ENCODE measurements around the gene IL37. TPM values are rescaled to one million over a fixed set of nuclear protein-coding genes. Genes with fewer than 3 reads are reported as not detected.

IL37 gene
- total RNA-seq, 2 donors from 2014 or later: not detected

- H3K4me3 ChIP-seq (ENCODE audit: low read length): no peak overlapping the region
- no peak overlapping the region for H3K4me3 Mint-ChIP-seq
- peaks cover 4% of the 10 kb centered on the region for H3K27me3 Mint-ChIP-seq (ENCODE audit: insufficient read depth)
- TF ChIP-seq CTCF (conservative IDR thresholded peaks at IDR 0.05): no peak
- H3K27ac ChIP-seq (ENCODE audit: low read depth, low read length): no peak overlapping the region
- no peaks in the 10 kb centered on the region for H3K36me3 ChIP-seq (ENCODE audit: control insufficient read depth, insufficient read depth, low read length)
- no peak overlapping the region for H3K27ac Mint-ChIP-seq
- WGBS, 2 experiments (ENCODE audit: insufficient coverage in 1 of 2, insufficient read length in 1 of 2): 73 to 91% methylated on average over 2 to 4 of the region's 4 CpGs
- no peaks in the 10 kb centered on the region for H3K4me1 ChIP-seq (ENCODE audit: control insufficient read depth, insufficient read depth, low read length)
- DNase-seq: no peak
- H3K9ac ChIP-seq (ENCODE audit: extremely low read depth, low read length, poor library complexity, severe bottlenecking): no peak overlapping the region
- no peaks in the 10 kb centered on the region for H3K36me3 Mint-ChIP-seq (ENCODE audit: low read depth)
- H3K4me1 Mint-ChIP-seq: peaks cover 5% of the 10 kb centered on the region
- H3K9me3 Mint-ChIP-seq: peaks cover 8% of the 10 kb centered on the region
- peaks cover 4% of the 10 kb centered on the region for H3K9me3 ChIP-seq (ENCODE audit: control insufficient read depth, low read length)
- H3K27me3 ChIP-seq (ENCODE audit: control insufficient read depth, insufficient read depth, low read length, poor library complexity, severe bottlenecking): no peaks in the 10 kb centered on the region
Measured at GRCh38 chr2:112912403-112912802, 1.4 kb downstream of the IL37 start.

- DNase-seq: no peak
Measured at GRCh38 chr2:112915300-112916144, 4.6 kb downstream of the IL37 start.

GRCh38 chr2:112916145-112916571 is 5.2 kb downstream of the IL37 start:
- 57 to 58% methylated on average over 3 of the region's 3 CpGs for WGBS, 2 experiments (ENCODE audit: insufficient coverage in 1 of 2, insufficient read length in 1 of 2)
- H3K4me3 Mint-ChIP-seq: no peak overlapping the region
- peaks cover 9% of the 10 kb centered on the region for H3K9me3 Mint-ChIP-seq
- no peak for TF ChIP-seq CTCF (conservative IDR thresholded peaks at IDR 0.05)
- DNase-seq: no peak
- H3K36me3 Mint-ChIP-seq (ENCODE audit: low read depth): no peaks in the 10 kb centered on the region
- no peak overlapping the region for H3K4me3 ChIP-seq (ENCODE audit: low read length)
- no peak overlapping the region for H3K9ac ChIP-seq (ENCODE audit: extremely low read depth, low read length, poor library complexity, severe bottlenecking)
- H3K27ac ChIP-seq (ENCODE audit: low read depth, low read length): no peak overlapping the region
- peaks cover 9% of the 10 kb centered on the region for H3K9me3 ChIP-seq (ENCODE audit: control insufficient read depth, low read length)
- H3K27ac Mint-ChIP-seq: no peak overlapping the region
- H3K4me1 Mint-ChIP-seq: no peaks in the 10 kb centered on the region
- peaks cover 10% of the 10 kb centered on the region for H3K27me3 Mint-ChIP-seq (ENCODE audit: insufficient read depth)
- no peaks in the 10 kb centered on the region for H3K36me3 ChIP-seq (ENCODE audit: control insufficient read depth, insufficient read depth, low read length)
- H3K4me1 ChIP-seq (ENCODE audit: control insufficient read depth, insufficient read depth, low read length): no peaks in the 10 kb centered on the region
- no peaks in the 10 kb centered on the region for H3K27me3 ChIP-seq (ENCODE audit: control insufficient read depth, insufficient read depth, low read length, poor library complexity, severe bottlenecking)

More at GRCh38 chr2:112915300-112916144, 4.6 kb downstream of the IL37 start:
- H3K27me3 ChIP-seq (ENCODE audit: control insufficient read depth, insufficient read depth, low read length, poor library complexity, severe bottlenecking): no peaks in the 10 kb centered on the region
- no peak overlapping the region for H3K9ac ChIP-seq (ENCODE audit: extremely low read depth, low read length, poor library complexity, severe bottlenecking)
- peaks cover 9% of the 10 kb centered on the region for H3K9me3 ChIP-seq (ENCODE audit: control insufficient read depth, low read length)
- peaks cover 10% of the 10 kb centered on the region for H3K27me3 Mint-ChIP-seq (ENCODE audit: insufficient read depth)
- H3K4me3 ChIP-seq (ENCODE audit: low read length): no peak overlapping the region
- no peak overlapping the region for H3K27ac Mint-ChIP-seq
- no peak for TF ChIP-seq CTCF (conservative IDR thresholded peaks at IDR 0.05)
- H3K4me1 ChIP-seq (ENCODE audit: control insufficient read depth, insufficient read depth, low read length): no peaks in the 10 kb centered on the region
- no peaks in the 10 kb centered on the region for H3K36me3 Mint-ChIP-seq (ENCODE audit: low read depth)
- H3K27ac ChIP-seq (ENCODE audit: low read depth, low read length): no peak overlapping the region
- H3K4me3 Mint-ChIP-seq: no peak overlapping the region
- WGBS, 2 experiments (ENCODE audit: insufficient coverage in 1 of 2, insufficient read length in 1 of 2): 83 to 86% methylated on average over 5 to 7 of the region's 7 CpGs
- H3K36me3 ChIP-seq (ENCODE audit: control insufficient read depth, insufficient read depth, low read length): no peaks in the 10 kb centered on the region
- H3K4me1 Mint-ChIP-seq: peaks cover under 1% of the 10 kb centered on the region
- peaks cover 9% of the 10 kb centered on the region for H3K9me3 Mint-ChIP-seq
